Peyer's patch (tissue), 4 donors: Measurements from ENCODE around the gene AK4. TPM values are rescaled to one million over a fixed set of nuclear protein-coding genes. Genes with fewer than 3 reads are reported as not detected.
"Not testable (repeated sequence)": the region's sequence is repeated elsewhere in the genome, so short reads cannot be mapped to it uniquely, and the experiment has no call there.

Experiments used
- DNase-seq, 3 donors: peaks; one replicate each; pipeline ENCODE4 v3.0.0-alpha.2; 2017 to 2019
- H3K27ac ChIP-seq, 4 donors: fragments of 200-600 bp; sonication (generic); one replicate each; pipeline ENCODE4 v1.5.1; 2016 to 2019
- H3K27me3 ChIP-seq, 2 donors: fragments of 200-600 bp; sonication (generic); one replicate each; pipeline ENCODE4 v1.5.1; 2019
- H3K36me3 ChIP-seq, 3 donors: fragments of 200-600 bp; sonication (generic); one replicate each; pipeline ENCODE4 v1.5.1; 2016 to 2019
- H3K4me1 ChIP-seq, 4 donors: fragments of 200-600 bp; sonication (generic); one replicate each; pipeline ENCODE4 v1.5.1; 2016 to 2019
- H3K4me3 ChIP-seq, 4 donors: fragments of 200-600 bp; sonication (generic); 1 replicate in 3 of 4; 2 replicates in 1 of 4; pipeline ENCODE4 v1.5.1; 2016 to 2019; ENCODE audit warnings: mild to moderate bottlenecking in 1 of 4
- H3K9me3 ChIP-seq, 4 donors: fragments of 200-600 bp; sonication (generic); one replicate each; pipeline ENCODE4 v1.5.1; 2016 to 2019; ENCODE audit warnings: mild to moderate bottlenecking in 1 of 4
- POLR2A ChIP-seq, 2 donors: fragments of 450-650 bp; IDR thresholded peaks; one replicate each; pipeline ENCODE4 v1.5.1; 2017; ENCODE audit warnings: antibody characterized with exemption in 2 of 2, mild to moderate bottlenecking in 2 of 2, moderate library complexity in 2 of 2
- total RNA-seq, 4 donors: library from RNA; depleted of rRNA; stranded (reverse); fragments of >200 nt; gene quantifications; one replicate each; pipeline ENCODE4 v1.1.0, GENCODE V29; 2016
- TF ChIP-seq, protein P1 (sequence below), 6 experiments: fragments of 450-650 bp in 4 of 6; fragments of 200-600 bp in 2 of 6; sonication (generic) in 1 of 6; IDR thresholded peaks; one replicate each; pipeline ENCODE4 v1.5.1; 2017 to 2019; ENCODE audit warnings: antibody characterized with exemption in 6 of 6, mild to moderate bottlenecking in 3 of 6, moderate library complexity in 1 of 6

Gene AK4
- total RNA-seq, 4 donors from 2014 or later: 4.8 to 12.2 (median 6.8) TPM

DNA sequence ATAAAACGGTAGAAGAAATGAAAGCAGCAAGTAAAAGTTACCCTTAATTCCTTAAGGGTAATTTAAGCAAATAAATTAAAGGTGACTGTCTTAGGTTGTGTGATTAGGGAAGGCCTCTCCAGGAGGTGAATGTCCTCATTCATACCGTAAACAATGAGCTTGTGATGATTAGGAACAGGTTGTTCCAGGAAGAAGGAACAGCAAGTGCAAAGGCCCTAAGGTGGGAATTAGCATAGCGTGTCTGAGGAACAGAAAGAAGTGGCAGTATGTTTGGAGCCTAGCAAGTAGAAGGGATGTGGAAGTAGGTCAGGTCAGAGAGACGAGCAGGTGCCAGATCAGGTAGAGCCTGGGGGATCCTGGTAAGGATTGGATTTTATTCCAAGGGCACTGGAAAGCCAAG is 5.6 kb downstream of the AK4 start:
- Histone ChIP-seq H3K9me3 (no peaks in the 10 kb centered on the region), H3K27ac (no peak overlapping the region), H3K36me3 (no peaks in the 10 kb centered on the region), H3K27me3 (no peaks in the 10 kb centered on the region), H3K4me1 (peaks cover 0 to 4% (median 0%) of the 10 kb centered on the region in 4 donors), H3K4me3 (no peak overlapping the region)
- TF ChIP-seq, protein P1, sequence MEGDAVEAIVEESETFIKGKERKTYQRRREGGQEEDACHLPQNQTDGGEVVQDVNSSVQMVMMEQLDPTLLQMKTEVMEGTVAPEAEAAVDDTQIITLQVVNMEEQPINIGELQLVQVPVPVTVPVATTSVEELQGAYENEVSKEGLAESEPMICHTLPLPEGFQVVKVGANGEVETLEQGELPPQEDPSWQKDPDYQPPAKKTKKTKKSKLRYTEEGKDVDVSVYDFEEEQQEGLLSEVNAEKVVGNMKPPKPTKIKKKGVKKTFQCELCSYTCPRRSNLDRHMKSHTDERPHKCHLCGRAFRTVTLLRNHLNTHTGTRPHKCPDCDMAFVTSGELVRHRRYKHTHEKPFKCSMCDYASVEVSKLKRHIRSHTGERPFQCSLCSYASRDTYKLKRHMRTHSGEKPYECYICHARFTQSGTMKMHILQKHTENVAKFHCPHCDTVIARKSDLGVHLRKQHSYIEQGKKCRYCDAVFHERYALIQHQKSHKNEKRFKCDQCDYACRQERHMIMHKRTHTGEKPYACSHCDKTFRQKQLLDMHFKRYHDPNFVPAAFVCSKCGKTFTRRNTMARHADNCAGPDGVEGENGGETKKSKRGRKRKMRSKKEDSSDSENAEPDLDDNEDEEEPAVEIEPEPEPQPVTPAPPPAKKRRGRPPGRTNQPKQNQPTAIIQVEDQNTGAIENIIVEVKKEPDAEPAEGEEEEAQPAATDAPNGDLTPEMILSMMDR (IDR thresholded peaks at IDR 0.05): no peak
- TF ChIP-seq POLR2A (IDR thresholded peaks at IDR 0.05): no peak
- no peak for DNase-seq

DNA sequence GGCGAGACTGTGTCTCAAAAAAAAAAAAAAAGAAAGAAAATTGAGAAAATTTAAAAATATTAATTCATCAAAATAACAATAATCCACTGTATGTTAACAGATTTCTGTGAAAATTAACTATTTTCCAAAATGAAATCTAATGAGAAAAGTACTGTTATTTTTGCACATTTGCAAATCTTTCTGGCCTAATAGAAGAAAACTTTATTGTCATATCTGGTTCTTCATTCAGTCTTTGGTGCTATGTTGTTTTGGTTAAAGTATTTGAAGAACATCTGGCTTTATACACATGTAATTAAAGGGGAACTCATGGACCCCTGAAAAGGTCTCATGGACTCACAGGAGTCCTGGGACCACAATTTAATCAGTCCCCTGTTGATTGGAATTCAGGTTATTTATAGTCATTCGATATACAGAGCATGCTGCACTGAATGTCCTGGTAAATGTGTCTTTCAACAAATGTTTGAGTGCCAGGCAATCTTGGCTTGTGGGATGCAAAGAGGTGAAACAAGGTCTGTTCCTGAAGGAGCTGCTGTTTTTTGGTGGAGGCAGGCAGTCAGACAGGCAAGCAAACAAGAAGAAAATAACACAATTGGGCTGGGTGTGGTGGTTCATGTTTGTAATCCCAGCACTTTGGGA is 9.0 kb downstream of the AK4 start:
- Histone ChIP-seq H3K27ac (no peak overlapping the region), H3K4me1 (no peaks in the 10 kb centered on the region), H3K36me3 (no peaks in the 10 kb centered on the region), H3K27me3 (no peaks in the 10 kb centered on the region), H3K9me3 (no peaks in the 10 kb centered on the region), H3K4me3 (no peak overlapping the region)
- TF ChIP-seq, protein P1 (IDR thresholded peaks at IDR 0.05): no peak
- no peak for TF ChIP-seq POLR2A (IDR thresholded peaks at IDR 0.05)
- no peak for DNase-seq

DNA sequence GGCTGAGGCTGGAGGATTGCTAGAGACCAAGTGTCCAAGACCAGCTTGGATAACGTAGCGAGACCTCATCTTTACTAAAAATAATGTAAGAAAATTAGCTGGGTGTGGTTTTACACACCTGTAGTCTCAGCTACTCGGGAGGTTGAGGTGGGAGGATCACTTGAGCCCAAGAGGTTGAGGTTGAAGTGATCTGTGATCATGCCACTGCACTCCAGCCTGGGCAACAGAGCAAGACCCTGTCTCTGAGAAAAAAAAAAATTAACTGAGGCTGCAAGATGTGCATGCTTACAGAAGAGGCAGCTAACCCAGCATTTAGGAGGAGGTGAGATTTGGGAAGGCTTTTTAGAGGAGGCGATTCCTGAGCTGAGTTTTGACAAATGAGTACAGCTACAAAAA is 9.5 kb downstream of the AK4 start:
- H3K36me3 ChIP-seq: no peaks in the 10 kb centered on the region
- no peaks in the 10 kb centered on the region for H3K4me1 ChIP-seq
- no peak for TF ChIP-seq POLR2A (IDR thresholded peaks at IDR 0.05)
- TF ChIP-seq, protein P1 (IDR thresholded peaks at IDR 0.05): no peak
- no peak overlapping the region for H3K4me3 ChIP-seq
- H3K9me3 ChIP-seq: no peaks in the 10 kb centered on the region
- no peak overlapping the region for H3K27ac ChIP-seq
- no peaks in the 10 kb centered on the region for H3K27me3 ChIP-seq
- no peak for DNase-seq

DNA sequence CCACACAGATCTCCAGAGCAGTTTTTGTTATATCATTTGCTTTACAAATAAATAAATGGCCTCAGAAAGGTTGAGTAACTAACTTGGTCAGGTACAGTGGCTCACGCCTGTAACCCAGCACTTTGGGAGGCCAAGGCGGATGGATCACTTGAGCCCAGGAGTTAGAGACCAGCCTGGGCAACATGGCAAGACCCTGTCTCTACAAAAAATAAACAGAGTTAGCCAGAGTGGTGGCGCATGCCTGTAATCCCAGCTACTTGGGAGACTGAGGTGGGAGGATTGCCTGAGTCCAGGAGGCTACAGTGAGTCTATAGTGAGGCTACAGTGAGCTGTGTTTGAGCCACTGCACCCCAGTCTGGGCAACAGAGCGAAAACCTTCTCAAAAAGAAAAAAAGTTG is 11.3 kb downstream of the AK4 start:
- not testable (repeated sequence) for H3K27me3 ChIP-seq, H3K27ac ChIP-seq, H3K4me3 ChIP-seq, H3K9me3 ChIP-seq, H3K4me1 ChIP-seq, DNase-seq, H3K36me3 ChIP-seq

DNA sequence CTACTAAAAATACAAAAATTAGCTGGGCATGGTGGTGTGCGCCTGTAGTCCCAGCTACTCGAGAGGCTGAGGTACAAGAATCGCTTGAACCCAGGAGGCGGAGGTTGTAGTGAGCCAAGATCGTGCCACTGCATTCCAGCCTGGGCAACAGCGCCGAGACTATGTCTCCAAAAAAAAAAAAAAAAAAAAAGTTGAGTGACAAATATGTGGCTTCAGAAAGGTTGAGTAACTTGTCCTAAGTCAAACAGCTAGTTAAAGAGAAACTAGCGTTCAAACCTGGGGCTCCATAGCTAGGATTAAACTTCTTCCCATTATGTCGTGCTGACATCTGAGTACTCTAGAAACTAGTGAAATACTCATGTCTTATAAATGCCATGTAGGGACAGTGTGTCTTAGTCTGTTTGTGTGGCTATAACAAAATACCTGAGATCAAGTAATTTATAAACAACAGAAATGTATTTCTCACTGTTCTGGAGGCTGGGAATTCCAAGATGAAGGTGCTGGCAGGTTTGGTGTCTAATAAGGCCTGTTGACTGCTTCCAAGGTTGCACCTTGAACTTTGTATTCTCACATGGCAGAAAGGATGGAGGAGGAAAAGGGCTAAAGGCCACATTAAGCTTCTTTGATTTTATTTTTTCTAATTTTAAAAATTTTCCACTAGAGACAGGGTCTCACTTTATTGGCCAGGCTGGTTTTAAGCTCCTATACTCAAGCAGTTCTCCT is 12.0 kb downstream of the AK4 start:
- TF ChIP-seq POLR2A (IDR thresholded peaks at IDR 0.05): no peak
- TF ChIP-seq, protein P1 (IDR thresholded peaks at IDR 0.05): no peak
- Histone ChIP-seq H3K9me3 (no peaks in the 10 kb centered on the region), H3K27me3 (no peaks in the 10 kb centered on the region), H3K36me3 (no peaks in the 10 kb centered on the region), H3K4me1 (no peaks in the 10 kb centered on the region), H3K4me3 (no peak overlapping the region), H3K27ac (no peak overlapping the region)
- no peak for DNase-seq

DNA sequence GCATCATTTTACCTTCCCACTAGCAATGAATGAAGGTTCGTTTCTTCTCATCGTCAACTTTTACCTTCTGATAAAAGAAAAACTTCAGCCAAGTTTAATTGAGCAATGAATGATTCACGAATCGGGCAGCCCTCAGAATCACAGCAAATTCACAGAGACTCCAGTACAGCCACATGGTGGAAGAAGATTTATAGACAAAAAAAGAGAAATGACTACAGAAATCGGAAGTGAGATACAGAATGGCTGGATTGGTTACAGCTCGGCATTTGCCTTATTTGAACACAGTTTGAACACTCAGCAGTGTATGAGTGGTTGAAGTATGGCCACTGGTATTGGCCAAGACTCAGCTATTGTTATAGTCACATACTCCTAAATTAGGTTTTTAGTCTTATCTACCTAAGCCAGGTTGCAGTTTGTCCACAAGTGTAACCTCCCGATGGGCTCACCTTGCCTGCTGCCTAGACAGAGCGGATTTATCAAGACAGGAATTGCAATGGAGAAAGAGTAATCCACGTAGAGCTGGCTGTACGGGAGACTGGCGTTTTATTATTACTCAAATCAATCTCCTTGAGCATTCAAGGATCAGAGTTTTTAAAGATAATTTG is 15.3 kb downstream of the AK4 start:
- TF ChIP-seq POLR2A (IDR thresholded peaks at IDR 0.05): no peak
- TF ChIP-seq, protein P1 (IDR thresholded peaks at IDR 0.05): no peak
- Histone ChIP-seq H3K27ac (no peak overlapping the region), H3K4me3 (no peak overlapping the region), H3K27me3 (no peaks in the 10 kb centered on the region), H3K36me3 (no peaks in the 10 kb centered on the region), H3K9me3 (no peaks in the 10 kb centered on the region), H3K4me1 (no peaks in the 10 kb centered on the region)
- no peak for DNase-seq

DNA sequence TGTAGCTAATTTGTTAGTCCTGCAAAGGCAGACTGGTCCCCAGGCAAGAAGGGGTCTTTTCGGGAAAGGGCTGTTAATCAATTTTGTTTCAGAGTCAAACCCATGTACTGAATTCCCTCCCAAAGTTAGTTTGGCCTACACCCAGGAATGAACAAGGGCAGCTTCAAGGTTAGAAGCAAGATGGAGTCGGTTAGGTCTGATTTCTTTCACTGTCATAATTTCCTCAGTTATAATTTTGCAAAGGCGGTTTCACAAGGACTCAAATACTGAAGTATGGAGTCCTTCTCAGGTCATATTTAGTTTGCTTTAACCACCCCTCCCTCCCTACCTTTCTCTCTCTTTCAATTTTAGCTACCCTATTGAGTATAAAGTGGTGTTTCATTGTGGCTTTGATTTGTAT is 16.1 kb downstream of the AK4 start:
- H3K27me3 ChIP-seq, H3K36me3 ChIP-seq, H3K9me3 ChIP-seq, H3K4me1 ChIP-seq, H3K27ac ChIP-seq, DNase-seq, H3K4me3 ChIP-seq: not testable (repeated sequence)
